GM12878 (cell line): ENCODE data around the gene SMAD4.

ENCODE experiments used
- ASH2L ChIP-seq: fragments of 300-600, 200-600 bp; sonication (generic); IDR thresholded peaks from 2 replicates; pipeline ENCODE4 v1.6.1; 2017; ENCODE audit warnings: low read depth, mild to moderate bottlenecking, borderline replicate concordance
- CTCF ChIP-seq, 3 experiments: IDR thresholded peaks in 2 of 3; conservative IDR thresholded peaks in 1 of 3; 2 replicates each; pipeline ENCODE4 v1.5.1; 2011; ENCODE audit warnings: low read depth in 3 of 3, low read length in 3 of 3, mild to moderate bottlenecking in 3 of 3, control low read depth in 2 of 3, moderate library complexity in 2 of 3, inconsistent platforms in 1 of 3, mixed read lengths in 1 of 3; ENCODE audit not compliant: control insufficient read depth in 2 of 3, insufficient read depth in 1 of 3; ENCODE audit errors: extremely low read depth in 1 of 3
- E2F4 ChIP-seq: IDR thresholded peaks from 2 replicates; pipeline ENCODE4 v1.6.1; 2012; ENCODE audit warnings: low read depth, low read length, improper control_type of control experiment
- ESRRA ChIP-seq: IDR thresholded peaks from 2 replicates; pipeline ENCODE4 v1.6.1; 2012; ENCODE audit warnings: mild to moderate bottlenecking, low read length, improper control_type of control experiment
- HDAC2 ChIP-seq: fragments of 200-600 bp; sonication (generic); IDR thresholded peaks from 2 replicates; pipeline ENCODE4 v1.6.1; 2017
- NRF1 ChIP-seq: conservative IDR thresholded peaks from 2 replicates; pipeline ENCODE4 v1.6.1; 2011; ENCODE audit warnings: mild to moderate bottlenecking, low read depth, low read length, improper control_type of control experiment
- POLR2A ChIP-seq: IDR thresholded peaks from 2 replicates; pipeline ENCODE4 v1.6.1; 2011; ENCODE audit warnings: low read depth, mild to moderate bottlenecking, low read length
- SP1 ChIP-seq: IDR thresholded peaks from one replicate; pipeline ENCODE4 v1.6.1; 2011; ENCODE audit warnings: low read depth, low read length
- SREBF2 ChIP-seq: IDR thresholded peaks from 2 replicates; pipeline ENCODE4 v1.6.1; 2012; ENCODE audit warnings: mild to moderate bottlenecking, low read length
- USF2 ChIP-seq: IDR thresholded peaks from 2 replicates; pipeline ENCODE4 v1.6.1; 2011; ENCODE audit warnings: low read depth, low read length, improper control_type of control experiment, borderline replicate concordance
- ZBED1 ChIP-seq: IDR thresholded peaks from 2 replicates; pipeline ENCODE4 v1.6.1; 2016; ENCODE audit warnings: borderline replicate concordance
- ZBTB11 ChIP-seq: fragments of 450-650 bp; formaldehyde crosslinking; IDR thresholded peaks from 2 replicates; pipeline ENCODE4 v1.5.0; 2022; ENCODE audit warnings: mild to moderate bottlenecking, missing genetic modification characterization
- ZBTB4 ChIP-seq: fragments of 450-650 bp; formaldehyde crosslinking; IDR thresholded peaks from 2 replicates; pipeline ENCODE4 v1.4.0; 2022; ENCODE audit warnings: mild to moderate bottlenecking, moderate library complexity

GRCh38 chr18:51011709-51012108 lies 18.3 kb upstream of the SMAD4 start:
- TF ChIP-seq NRF1: no peak
- TF ChIP-seq E2F4: no peak
- TF ChIP-seq SP1: no peak
- no peak for TF ChIP-seq USF2
- TF ChIP-seq ASH2L: no peak
- TF ChIP-seq CTCF (IDR thresholded peaks at IDR 0.05 in 2 of 3, conservative IDR thresholded peaks at IDR 0.05 in 1 of 3; ENCODE audit: control insufficient read depth in 2 of 3, extremely low read depth in 1 of 3, insufficient read depth in 1 of 3, low read depth in 3 of 3, low read length in 3 of 3): no peak
- TF ChIP-seq POLR2A: no peak
- TF ChIP-seq ZBED1: no peak
- TF ChIP-seq ZBTB11 (CRISPR knock-in tag): no peak
- TF ChIP-seq ZBTB4: no peak
- no peak for TF ChIP-seq ESRRA
- no peak for TF ChIP-seq SREBF2
- no peak for TF ChIP-seq HDAC2
